Tibial artery (tissue), 4 donors: ENCODE data around the gene AQP3.
"Not testable (repeated sequence)": the region's sequence is repeated elsewhere in the genome, so short reads cannot be mapped to it uniquely, and the experiment has no call there.

Experiments
- DNase-seq, 2 donors: peaks; one replicate each; pipeline ENCODE4 v3.0.0-alpha.2; 2019
- H3K27ac ChIP-seq, 2 donors: fragments of 200-600 bp; sonication (generic) in 1 of 2; 1 replicate in 1 of 2; 2 replicates in 1 of 2; pipeline ENCODE4 v1.5.1; 2018 to 2019; ENCODE audit warnings: mild to moderate bottlenecking in 1 of 2
- H3K27me3 ChIP-seq, 2 donors: fragments of 200-600 bp; sonication (generic) in 1 of 2; one replicate each; pipeline versions ENCODE4 v1.5.1 to v1.6.0; 2016 to 2019
- H3K36me3 ChIP-seq, 3 donors: fragments of 200-600 bp; sonication (generic) in 2 of 3; one replicate each; pipeline ENCODE4 v1.5.1; 2016 to 2019; ENCODE audit warnings: mild to moderate bottlenecking in 2 of 3
- H3K4me1 ChIP-seq, 4 donors: fragments of 200-600 bp; sonication (generic) in 2 of 4; 1 replicate in 3 of 4; 2 replicates in 1 of 4; pipeline ENCODE4 v1.5.1; 2016 to 2019
- H3K4me3 ChIP-seq, 2 donors: fragments of 200-600 bp; sonication (generic) in 1 of 2; 1 replicate in 1 of 2; 2 replicates in 1 of 2; pipeline ENCODE4 v1.5.1; 2018 to 2019; ENCODE audit warnings: mild to moderate bottlenecking in 2 of 2
- H3K9me3 ChIP-seq, 3 donors: fragments of 200-600 bp; sonication (generic) in 1 of 3; one replicate each; pipeline ENCODE4 v1.5.1; 2016 to 2019
- CTCF ChIP-seq, 2 experiments: fragments of 200-600 bp in 1 of 2; fragments of 450-650 bp in 1 of 2; IDR thresholded peaks; one replicate each; pipeline ENCODE4 v1.5.1; 2017 to 2019; ENCODE audit warnings: antibody characterized with exemption in 2 of 2, mild to moderate bottlenecking in 1 of 2, moderate library complexity in 1 of 2
- intact Hi-C: fragments of 100-400 bp; cut with DNase I; formaldehyde crosslinking; loops from one replicate; pipeline ENCODE4 v1.15.0; 2023; ENCODE audit warnings: low total_unique reads

The AQP3 gene

GRCh38 chr9:33425128-33425533, 22.3 kb downstream of the AQP3 start:
- no peak overlapping the region for H3K27ac ChIP-seq
- H3K36me3 ChIP-seq = no peaks in the 10 kb centered on the region
- no peak for TF ChIP-seq CTCF (IDR thresholded peaks at IDR 0.05)
- no peaks in the 10 kb centered on the region for H3K4me1 ChIP-seq
- H3K4me3 ChIP-seq = no peak overlapping the region
- H3K27me3 ChIP-seq = no peaks in the 10 kb centered on the region
- H3K9me3 ChIP-seq = no peaks in the 10 kb centered on the region
- intact Hi-C loops = no loop called here
- no peak for DNase-seq

- H3K27ac ChIP-seq, H3K9me3 ChIP-seq, H3K27me3 ChIP-seq, H3K36me3 ChIP-seq, H3K4me3 ChIP-seq, intact Hi-C loops, DNase-seq, H3K4me1 ChIP-seq: not testable (repeated sequence)
Observed at GRCh38 chr9:33424492-33424891, 22.9 kb downstream of the AQP3 start.

- H3K36me3 ChIP-seq, H3K4me3 ChIP-seq, DNase-seq, H3K27me3 ChIP-seq, intact Hi-C loops, H3K4me1 ChIP-seq, H3K9me3 ChIP-seq, H3K27ac ChIP-seq: not testable (repeated sequence)
Observed at GRCh38 chr9:33424043-33424442, 23.4 kb downstream of the AQP3 start.

- peaks cover 0 to 20% of the 10 kb centered on the region in 2 donors for H3K27me3 ChIP-seq
- H3K9me3 ChIP-seq = no peaks in the 10 kb centered on the region
- TF ChIP-seq CTCF (IDR thresholded peaks at IDR 0.05) = no peak
- H3K4me1 ChIP-seq = peaks cover 0 to 14% (median 3%) of the 10 kb centered on the region in 4 donors
- no peak overlapping the region for H3K27ac ChIP-seq
- H3K36me3 ChIP-seq = no peaks in the 10 kb centered on the region
- DNase-seq = no peak
- H3K4me3 ChIP-seq = no peak overlapping the region
- intact Hi-C loops = loop anchor here (5.0 kb wide), 1 partner anchor 43 kb away; no protein-coding TSS in a partner anchor
Observed at GRCh38 chr9:33419708-33420303, 27.6 kb downstream of the AQP3 start.

GRCh38 chr9:33418090-33418489, 29.3 kb downstream of the AQP3 start:
- Histone ChIP-seq H3K27me3 (peaks cover 0 to 20% of the 10 kb centered on the region in 2 donors), H3K4me1 (peaks cover 0 to 14% (median 3%) of the 10 kb centered on the region in 4 donors), H3K36me3 (no peaks in the 10 kb centered on the region), H3K9me3 (no peaks in the 10 kb centered on the region), H3K4me3 (no peak overlapping the region), H3K27ac (no peak overlapping the region)
- no peak for TF ChIP-seq CTCF (IDR thresholded peaks at IDR 0.05)
- DNase-seq = no peak
- intact Hi-C loops = loop anchor here (5.0 kb wide), 1 partner anchor 41 kb away; no protein-coding TSS in a partner anchor

- DNase-seq = no peak
- Histone ChIP-seq H3K27ac (no peak overlapping the region), H3K27me3 (peaks cover 0 to 20% of the 10 kb centered on the region in 2 donors), H3K9me3 (no peaks in the 10 kb centered on the region), H3K4me1 (peaks cover 0 to 14% (median 3%) of the 10 kb centered on the region in 4 donors), H3K36me3 (no peaks in the 10 kb centered on the region), H3K4me3 (no peak overlapping the region)
- no peak for TF ChIP-seq CTCF (IDR thresholded peaks at IDR 0.05)
- intact Hi-C loops = loop anchor here (5.0 kb wide), 1 partner anchor 40 kb away; no protein-coding TSS in a partner anchor
Observed at GRCh38 chr9:33416996-33417395, 30.4 kb downstream of the AQP3 start.
